Activated B cell treated with CpG ODN at 0.5 μM for 24 hours (primary cell): ENCODE results near the gene E2F2. TPM values are rescaled to one million over a fixed set of nuclear protein-coding genes. Genes with fewer than 3 reads are reported as not detected.

Source experiments
- ATAC-seq: fragments of 200-7000 bp; cut with Tn5 transposase; one replicate; pipeline ENCODE4 v1.10.0; 2021; ENCODE audit warnings: low read depth, mild to moderate bottlenecking, moderate library complexity
- CTCF ChIA-PET: fragments of 350-600 bp; sonication (Branson Sonifier 250); formaldehyde crosslinking; loops from one replicate; lab custom pipeline; 2021; ENCODE audit warnings: antibody characterized with exemption; lab: Charles Lee
- POLR2A ChIA-PET: fragments of 350-600 bp; sonication (Branson Sonifier 250); formaldehyde crosslinking; loops from one replicate; lab custom pipeline; 2021; ENCODE audit warnings: antibody characterized with exemption; lab: Charles Lee
- DNase-seq: peaks from one replicate; pipeline ENCODE4 v3.0.0; 2022
- H3K27ac Mint-ChIP-seq: one replicate; pipeline ENCODE4 v1.8.0; 2020; ENCODE audit warnings: mixed read lengths
- H3K27me3 Mint-ChIP-seq: one replicate; pipeline ENCODE4 v1.8.0; 2021; ENCODE audit warnings: mixed read lengths
- H3K36me3 Mint-ChIP-seq: one replicate; pipeline ENCODE4 v1.8.0; 2021; ENCODE audit warnings: low read depth, mixed read lengths
- H3K4me1 Mint-ChIP-seq: one replicate; pipeline ENCODE4 v1.8.0; 2021; ENCODE audit warnings: mixed read lengths
- H3K4me3 Mint-ChIP-seq: one replicate; pipeline ENCODE4 v1.8.0; 2020; ENCODE audit warnings: mild to moderate bottlenecking, mixed read lengths
- H3K9me3 Mint-ChIP-seq: one replicate; pipeline ENCODE4 v1.8.0; 2020; ENCODE audit warnings: mixed read lengths
- intact Hi-C: fragments of 100-400 bp; cut with micrococcal nuclease; formaldehyde crosslinking; loops from one replicate; pipeline ENCODE4 v1.15.1; 2024
- total RNA-seq: library from RNA; stranded (reverse); gene quantifications from 2 replicates; pipeline ENCODE4 v1.2.3, GENCODE V29; 2022
- TF ChIP-seq, protein P1 (sequence below): fragments of 200-600 bp; IDR thresholded peaks from one replicate; pipeline ENCODE4 v1.8.0; 2022; ENCODE audit warnings: antibody characterized with exemption, mild to moderate bottlenecking

Gene E2F2
- total RNA-seq, 1 donor from 2014 or later, result 3.4 TPM

DNA sequence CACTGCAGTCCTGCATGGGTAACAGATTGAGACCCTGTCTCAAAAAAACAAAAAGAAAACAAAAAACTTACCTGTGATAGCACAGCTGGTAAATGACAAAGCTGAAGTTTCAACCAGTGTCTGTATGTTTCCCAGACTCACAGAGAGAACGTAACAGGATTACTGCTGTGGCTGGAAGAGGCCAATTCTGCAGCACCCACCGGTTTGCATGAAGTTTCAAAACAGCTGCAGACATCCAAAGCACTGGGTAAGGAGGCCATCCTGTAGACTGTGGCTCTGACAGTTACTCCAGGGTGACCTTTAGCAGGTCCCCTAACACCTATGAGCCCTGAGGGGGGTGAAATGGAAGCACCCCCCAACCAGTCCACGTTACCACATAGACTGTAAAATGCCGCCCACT, 20.8 kb upstream of the E2F2 start:
- Mint-ChIP-seq H3K36me3 (peaks cover 3% of the 10 kb centered on the region), H3K9me3 (no peaks in the 10 kb centered on the region), H3K27me3 (no peaks in the 10 kb centered on the region), H3K27ac (peak overlapping the region; percentile 41), H3K4me3 (no peak overlapping the region), H3K4me1 (peaks cover 53% of the 10 kb centered on the region)
- no peak for ATAC-seq
- no peak for DNase-seq
- TF ChIP-seq, protein P1, sequence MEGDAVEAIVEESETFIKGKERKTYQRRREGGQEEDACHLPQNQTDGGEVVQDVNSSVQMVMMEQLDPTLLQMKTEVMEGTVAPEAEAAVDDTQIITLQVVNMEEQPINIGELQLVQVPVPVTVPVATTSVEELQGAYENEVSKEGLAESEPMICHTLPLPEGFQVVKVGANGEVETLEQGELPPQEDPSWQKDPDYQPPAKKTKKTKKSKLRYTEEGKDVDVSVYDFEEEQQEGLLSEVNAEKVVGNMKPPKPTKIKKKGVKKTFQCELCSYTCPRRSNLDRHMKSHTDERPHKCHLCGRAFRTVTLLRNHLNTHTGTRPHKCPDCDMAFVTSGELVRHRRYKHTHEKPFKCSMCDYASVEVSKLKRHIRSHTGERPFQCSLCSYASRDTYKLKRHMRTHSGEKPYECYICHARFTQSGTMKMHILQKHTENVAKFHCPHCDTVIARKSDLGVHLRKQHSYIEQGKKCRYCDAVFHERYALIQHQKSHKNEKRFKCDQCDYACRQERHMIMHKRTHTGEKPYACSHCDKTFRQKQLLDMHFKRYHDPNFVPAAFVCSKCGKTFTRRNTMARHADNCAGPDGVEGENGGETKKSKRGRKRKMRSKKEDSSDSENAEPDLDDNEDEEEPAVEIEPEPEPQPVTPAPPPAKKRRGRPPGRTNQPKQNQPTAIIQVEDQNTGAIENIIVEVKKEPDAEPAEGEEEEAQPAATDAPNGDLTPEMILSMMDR, result no peak
- ChIA-PET CTCF (interaction anchor here (1.3 to 31.5 kb wide), 3 partner anchors 12 to 192 kb away, joined by 3 to 872 read pairs (median 6); no protein-coding TSS in a partner anchor), POLR2A (interaction anchor here (2.5 to 36.4 kb wide), 4 partner anchors 22 to 79 kb away, joined by 8 to 1151 read pairs (median 480); no protein-coding TSS in a partner anchor)
- intact Hi-C loops, result loop anchor here (10.0 kb wide), 1 partner anchor 173 kb away; no protein-coding TSS in a partner anchor

DNA sequence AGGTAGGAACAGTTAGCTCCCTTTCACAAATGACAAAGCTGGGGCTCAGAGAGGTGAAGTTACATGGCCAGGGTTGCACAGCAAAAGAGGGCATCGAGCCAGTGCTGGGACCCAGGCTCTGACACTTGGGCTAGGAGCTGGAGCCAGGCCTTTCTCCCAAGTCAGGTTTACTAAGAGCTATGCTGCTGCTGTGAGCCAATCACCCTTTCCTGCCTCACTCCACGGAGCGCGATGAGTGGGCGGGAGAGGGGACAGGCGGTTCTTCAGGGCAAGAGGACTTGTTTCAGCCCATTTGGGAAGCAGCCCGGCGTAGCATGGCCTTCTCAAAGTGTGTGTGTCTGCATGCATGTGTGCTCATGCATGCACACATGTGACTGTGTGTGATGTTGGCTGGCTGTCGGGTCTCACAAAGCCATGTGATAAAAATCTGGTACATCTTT, 17.7 kb upstream of the E2F2 start:
- ChIA-PET POLR2A (interaction anchor here (0.6 to 36.4 kb wide), 5 partner anchors 10 to 373 kb away, joined by 4 to 1151 read pairs (median 23); partner anchors contain the start of gene ID3), CTCF (interaction anchor here (0.8 to 31.5 kb wide), 7 partner anchors 9 to 87 kb away, joined by 3 to 872 read pairs (median 3); partner anchors contain the start of gene ID3)
- DNase-seq (no peak), ATAC-seq (peak; percentile 67)
- H3K4me3 Mint-ChIP-seq, result no peak overlapping the region
- H3K36me3 Mint-ChIP-seq, result no peaks in the 10 kb centered on the region
- no peaks in the 10 kb centered on the region for H3K9me3 Mint-ChIP-seq
- intact Hi-C loops, result no loop called here
- H3K4me1 Mint-ChIP-seq, result peaks cover 38% of the 10 kb centered on the region
- no peaks in the 10 kb centered on the region for H3K27me3 Mint-ChIP-seq
- H3K27ac Mint-ChIP-seq, result peak overlapping the region; percentile 75
- TF ChIP-seq, protein P1, result no peak

DNA sequence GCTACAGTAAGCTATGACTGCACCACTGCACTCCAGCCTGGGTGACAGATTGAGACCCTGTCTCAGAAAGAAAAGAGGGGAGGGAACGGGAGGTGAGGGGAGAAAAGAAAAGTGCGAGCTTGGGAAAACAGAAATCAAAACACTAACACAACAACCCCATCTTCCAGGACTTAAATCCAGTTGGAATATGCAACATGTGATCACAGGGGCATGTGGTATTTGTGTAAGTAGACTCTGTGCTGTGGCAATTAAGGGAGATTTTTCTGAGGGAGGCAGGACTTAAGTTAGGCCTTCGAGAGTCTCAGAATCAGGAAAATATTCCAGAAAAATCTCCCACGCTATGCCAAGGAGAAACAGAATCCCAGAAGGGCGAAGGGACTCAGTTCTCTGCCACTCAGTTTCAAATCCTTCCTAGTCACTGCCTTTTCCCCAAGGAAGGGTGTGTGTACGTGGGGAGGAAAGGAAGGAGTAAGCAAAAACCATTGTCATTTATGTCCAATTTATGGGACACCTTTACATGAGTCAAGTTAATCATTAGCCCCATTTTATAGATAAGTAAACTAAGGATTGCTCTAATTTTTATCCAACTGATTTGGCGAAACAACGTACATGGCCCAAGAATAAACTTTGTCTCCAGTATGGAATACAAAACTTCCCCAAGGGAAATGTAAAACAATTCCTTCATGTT, 16.0 kb upstream of the E2F2 start:
- TF ChIP-seq, protein P1, result no peak
- H3K36me3 Mint-ChIP-seq, result no peaks in the 10 kb centered on the region
- no peaks in the 10 kb centered on the region for H3K27me3 Mint-ChIP-seq
- CTCF ChIA-PET, result interaction anchor here (2.0 to 31.5 kb wide), 4 partner anchors 9 to 88 kb away, joined by 7 to 872 read pairs (median 144); no protein-coding TSS in a partner anchor
- H3K27ac Mint-ChIP-seq, result no peak overlapping the region
- peaks cover 33% of the 10 kb centered on the region for H3K4me1 Mint-ChIP-seq
- POLR2A ChIA-PET, result interaction anchor here (0.7 to 4.4 kb wide), 6 partner anchors 8 to 90 kb away, joined by 3 to 66 read pairs (median 16); partner anchors contain the start of gene ID3
- DNase-seq (no peak), ATAC-seq (no peak)
- intact Hi-C loops, result no loop called here
- H3K4me3 Mint-ChIP-seq, result no peak overlapping the region
- H3K9me3 Mint-ChIP-seq, result no peaks in the 10 kb centered on the region

DNA sequence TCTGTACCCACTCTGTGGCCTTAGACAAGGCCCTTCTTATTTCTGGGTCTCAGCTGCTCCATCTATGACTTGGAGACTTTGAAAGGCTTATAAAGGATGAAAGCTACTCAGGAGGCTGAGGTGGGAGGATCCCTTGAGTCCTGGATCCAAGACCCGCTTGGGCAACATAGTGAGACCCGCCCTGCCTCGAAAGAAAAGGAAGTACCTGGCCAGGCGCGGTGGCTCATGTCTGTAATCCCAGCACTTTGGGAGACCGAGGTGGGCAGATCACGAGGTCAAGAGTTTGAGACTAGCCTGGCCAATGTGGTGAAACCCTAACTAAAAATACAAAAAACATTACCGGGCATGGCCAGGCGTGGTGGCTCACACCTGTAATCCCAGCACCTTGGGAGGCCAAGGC, 14.8 kb upstream of the E2F2 start:
- peaks cover 31% of the 10 kb centered on the region for H3K4me1 Mint-ChIP-seq
- ChIA-PET POLR2A (interaction anchor here (0.7 to 4.4 kb wide), 10 partner anchors 9 to 253 kb away, joined by 3 to 66 read pairs (median 4); partner anchors contain the start of gene ID3), CTCF (interaction anchor here (0.9 to 31.5 kb wide), 16 partner anchors 7 to 146 kb away, joined by 3 to 872 read pairs (median 6); partner anchors contain the start of gene RPL11)
- H3K4me3 Mint-ChIP-seq, result no peak overlapping the region
- TF ChIP-seq, protein P1, result no peak
- no peak for ATAC-seq
- H3K27me3 Mint-ChIP-seq, result no peaks in the 10 kb centered on the region
- no peak overlapping the region for H3K27ac Mint-ChIP-seq
- DNase-seq, result no peak
- no peaks in the 10 kb centered on the region for H3K36me3 Mint-ChIP-seq
- intact Hi-C loops, result loop anchor here (2.0 kb wide), 1 partner anchor 13 kb away; the partner anchor contains the start of gene ID3
- H3K9me3 Mint-ChIP-seq, result no peaks in the 10 kb centered on the region
